Psoas muscle (tissue), 8 donors: ENCODE measurements around the gene ZNF236. TPM values are rescaled to one million over a fixed set of nuclear protein-coding genes. Genes with fewer than 3 reads are reported as not detected.

ENCODE experiments used
- ATAC-seq, 4 donors: fragments of 200-7000 bp; cut with Tn5 transposase; one replicate each; pipeline ENCODE4 v1.9.1; 2020; ENCODE audit warnings: moderate library complexity in 3 of 4, mild to moderate bottlenecking in 2 of 4
- DNase-seq, 2 donors: peaks; one replicate each; pipeline ENCODE4 v3.0.0-alpha.2; 2020
- H3K27ac ChIP-seq: fragments of 200-600 bp; one replicate; pipeline ENCODE4 v1.8.0; 2022
- H3K27me3 ChIP-seq, 3 donors: fragments of 200-600 bp in 1 of 3; one replicate each; pipeline versions ENCODE4 v1.6.1 to v1.8.0; 2013 to 2022; ENCODE audit warnings: low read length in 2 of 3, mild to moderate bottlenecking in 2 of 3, moderate library complexity in 1 of 3; ENCODE audit not compliant: insufficient read depth in 3 of 3
- H3K36me3 ChIP-seq, 2 donors: fragments of 200-600 bp in 1 of 2; one replicate each; pipeline versions ENCODE4 v1.6.1 to v1.8.0; 2013 to 2022; ENCODE audit warnings: low read depth in 1 of 2, mild to moderate bottlenecking in 1 of 2, moderate library complexity in 1 of 2; ENCODE audit not compliant: insufficient read depth in 1 of 2
- H3K4me1 ChIP-seq: fragments of 200-600 bp; one replicate; pipeline ENCODE4 v1.8.0; 2022
- H3K4me3 ChIP-seq: fragments of 200-600 bp; one replicate; pipeline ENCODE4 v1.8.0; 2022; ENCODE audit warnings: mild to moderate bottlenecking
- H3K9me3 ChIP-seq: fragments of 200-600 bp; one replicate; pipeline ENCODE4 v1.8.0; 2022
- WGBS, 3 donors: extraction: QIAGEN DNeasy Blood & Tissue Kit; methylation state at CpG; one replicate each; pipeline versions ENCODE4 v1.1.6 to v1.1.7; 2013; 5-methylcytosine and 5-hydroxymethylcytosine counted together
- intact Hi-C, 2 donors: fragments of 100-400 bp; cut with DNase I; formaldehyde crosslinking; loops; one replicate each; pipeline versions ENCODE4 v1.11.0 to v1.14.2; 2022
- polyA plus RNA-seq, 3 donors: library from polyadenylated mRNA; stranded (reverse); fragments of 200-250 nt; gene quantifications; one replicate each; pipeline ENCODE4 v1.2.3, GENCODE V29; 2013
- total RNA-seq, 4 donors: library from RNA; stranded (reverse); fragmentation: NEBNext Ultra II Directional in 2 of 4; extraction: Animal tissue kit (Norgen Biotek cat#: 25700) in 2 of 4; gene quantifications; one replicate each; pipeline versions ENCODE4 v1.2.1 to v1.2.4, GENCODE V29; 2021 to 2023
- TF ChIP-seq, protein P1 (sequence below): fragments of 200-600 bp; IDR thresholded peaks from one replicate; pipeline ENCODE4 v1.8.0; 2022; ENCODE audit warnings: antibody characterized with exemption
- donor health status: healthy with polysubstance abuse.
- donor health status: DM: no; HTN: no; CAD: no; lungs with moderate emphysema.
- donor health status: Bipolar disorder and iron deficiency.
- donor health status: healthy.
- donor health status: DM: yes; HTN: yes; CAD: no.
- donor health status: DM: no; HTN: no; CAD: no.
- donor health status: DM: no; HTN: no; CAD: no.
- donor health status: DM: yes; HTN: yes; CAD: no.

ZNF236 gene
- total and polyA plus RNA-seq, 7 donors: 0.76 to 9.4 (median 7.5) TPM

DNA sequence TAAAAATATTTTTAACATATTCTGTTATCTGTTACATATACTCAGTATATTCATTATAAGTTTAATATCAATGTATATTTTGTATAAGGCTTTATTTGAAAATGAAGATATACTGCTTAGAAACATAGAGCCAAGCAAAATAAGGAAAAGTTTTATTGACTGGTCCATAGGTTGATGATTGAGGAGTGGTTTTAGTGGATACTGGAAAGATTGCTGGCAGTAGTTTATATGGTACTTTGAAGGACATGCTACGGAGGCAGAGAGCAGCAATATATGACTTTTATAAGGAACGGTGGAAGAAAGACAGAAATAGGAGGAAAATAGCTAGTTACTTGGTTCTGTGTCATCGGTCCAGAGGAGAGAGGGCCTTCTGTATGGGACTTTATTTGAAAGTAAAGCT is 92.4 kb downstream of the ZNF236 start:
- ATAC-seq (no peak), DNase-seq (no peak)
- WGBS, 3 donors: 63 to 92% (median 75%) methylated on average over 3 of the region's 3 CpGs
- no peaks in the 10 kb centered on the region for H3K9me3 ChIP-seq
- no peaks in the 10 kb centered on the region for H3K4me1 ChIP-seq
- H3K36me3 ChIP-seq: peaks cover 6 to 100% of the 10 kb centered on the region in 2 donors
- intact Hi-C loops: no loop called here
- no peak overlapping the region for H3K4me3 ChIP-seq
- TF ChIP-seq, protein P1, sequence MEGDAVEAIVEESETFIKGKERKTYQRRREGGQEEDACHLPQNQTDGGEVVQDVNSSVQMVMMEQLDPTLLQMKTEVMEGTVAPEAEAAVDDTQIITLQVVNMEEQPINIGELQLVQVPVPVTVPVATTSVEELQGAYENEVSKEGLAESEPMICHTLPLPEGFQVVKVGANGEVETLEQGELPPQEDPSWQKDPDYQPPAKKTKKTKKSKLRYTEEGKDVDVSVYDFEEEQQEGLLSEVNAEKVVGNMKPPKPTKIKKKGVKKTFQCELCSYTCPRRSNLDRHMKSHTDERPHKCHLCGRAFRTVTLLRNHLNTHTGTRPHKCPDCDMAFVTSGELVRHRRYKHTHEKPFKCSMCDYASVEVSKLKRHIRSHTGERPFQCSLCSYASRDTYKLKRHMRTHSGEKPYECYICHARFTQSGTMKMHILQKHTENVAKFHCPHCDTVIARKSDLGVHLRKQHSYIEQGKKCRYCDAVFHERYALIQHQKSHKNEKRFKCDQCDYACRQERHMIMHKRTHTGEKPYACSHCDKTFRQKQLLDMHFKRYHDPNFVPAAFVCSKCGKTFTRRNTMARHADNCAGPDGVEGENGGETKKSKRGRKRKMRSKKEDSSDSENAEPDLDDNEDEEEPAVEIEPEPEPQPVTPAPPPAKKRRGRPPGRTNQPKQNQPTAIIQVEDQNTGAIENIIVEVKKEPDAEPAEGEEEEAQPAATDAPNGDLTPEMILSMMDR: no peak
- H3K27me3 ChIP-seq: no peaks in the 10 kb centered on the region
- no peak overlapping the region for H3K27ac ChIP-seq

DNA sequence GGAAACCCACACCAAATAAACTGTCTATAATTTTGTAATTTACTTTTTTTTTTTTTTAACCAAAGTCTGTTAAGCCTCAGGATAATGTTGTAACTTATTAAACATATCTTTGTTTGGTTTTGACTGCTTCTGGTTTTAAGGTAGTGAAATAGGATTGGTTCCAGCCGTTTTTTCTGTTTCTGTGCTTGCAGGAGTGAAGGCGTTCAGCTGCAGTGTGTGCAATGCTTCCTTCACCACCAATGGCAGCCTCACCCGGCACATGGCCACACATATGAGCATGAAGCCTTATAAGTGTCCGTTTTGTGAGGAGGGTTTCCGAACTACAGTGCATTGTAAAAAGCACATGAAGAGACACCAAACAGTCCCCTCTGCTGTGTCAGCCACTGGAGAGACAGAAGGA is 93.1 kb downstream of the ZNF236 start:
- Histone ChIP-seq H3K36me3 (peaks cover 6 to 100% of the 10 kb centered on the region in 2 donors), H3K4me1 (no peaks in the 10 kb centered on the region), H3K27ac (no peak overlapping the region), H3K9me3 (no peaks in the 10 kb centered on the region), H3K27me3 (no peaks in the 10 kb centered on the region), H3K4me3 (no peak overlapping the region)
- DNase-seq: no peak
- 73 to 88% (median 74%) methylated on average over 5 of the region's 5 CpGs for WGBS, 3 donors
- TF ChIP-seq, protein P1: no peak
- ATAC-seq: no peak
- intact Hi-C loops: no loop called here

DNA sequence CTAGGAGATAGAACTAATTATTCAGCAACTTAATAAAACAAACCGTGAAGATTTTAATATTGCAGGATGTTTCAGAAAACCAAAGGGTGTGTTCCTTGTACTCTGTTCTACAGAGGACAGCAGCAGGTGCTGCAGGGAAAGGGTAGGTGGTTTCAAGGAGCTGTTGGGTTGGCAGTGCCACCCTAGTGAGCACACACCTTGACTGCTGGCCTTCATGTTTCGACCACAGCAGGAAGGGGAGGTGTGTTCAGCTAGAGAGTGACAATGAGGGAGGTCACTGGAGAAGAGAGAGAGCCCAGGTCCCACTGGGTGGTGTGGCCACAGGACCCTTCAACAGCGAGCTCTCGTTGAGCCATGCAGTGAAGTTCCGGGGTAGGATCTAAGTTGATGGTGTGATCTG is 98.6 kb downstream of the ZNF236 start:
- Histone ChIP-seq H3K9me3 (no peaks in the 10 kb centered on the region), H3K4me1 (no peaks in the 10 kb centered on the region), H3K36me3 (peaks cover 0 to 88% of the 10 kb centered on the region in 2 donors), H3K27me3 (no peaks in the 10 kb centered on the region), H3K27ac (no peak overlapping the region), H3K4me3 (no peak overlapping the region)
- DNase-seq: no peak
- ATAC-seq: peak in 1 of 4 donors; percentile 5
- TF ChIP-seq, protein P1: no peak
- WGBS, 3 donors: 90 to 91% (median 90%) methylated on average over 5 of the region's 5 CpGs
- intact Hi-C loops: loop anchor here in 1 of 2 donors (10.0 kb wide), 1 partner anchor 294 kb away; no protein-coding TSS in a partner anchor

DNA sequence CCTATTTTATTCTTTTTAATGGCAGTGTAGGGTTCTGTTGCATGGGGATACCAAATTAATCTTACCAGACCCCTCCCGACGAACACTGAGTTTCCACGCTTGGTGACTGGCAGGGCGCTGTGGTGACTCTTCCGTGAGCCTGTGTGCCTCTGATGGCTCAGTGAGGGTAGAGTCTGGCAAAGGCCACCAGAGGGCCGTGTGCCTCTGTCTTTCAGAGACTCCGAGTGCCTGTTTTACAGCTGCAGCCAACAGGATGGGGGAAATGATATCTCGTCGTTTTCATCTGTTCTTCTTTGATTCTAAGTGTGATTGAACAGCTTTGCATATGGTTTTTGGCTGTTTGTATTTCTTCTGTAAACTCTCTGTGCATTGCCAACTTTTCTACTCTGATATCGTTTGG is 99.8 kb downstream of the ZNF236 start:
- intact Hi-C loops: loop anchor here in 1 of 2 donors (1.0 to 10.0 kb wide), 2 partner anchors 61 to 293 kb away; no protein-coding TSS in a partner anchor
- Histone ChIP-seq H3K9me3 (no peaks in the 10 kb centered on the region), H3K4me3 (no peak overlapping the region), H3K36me3 (peaks cover 0 to 87% of the 10 kb centered on the region in 2 donors), H3K27ac (no peak overlapping the region), H3K27me3 (no peaks in the 10 kb centered on the region), H3K4me1 (peaks cover under 1% of the 10 kb centered on the region)
- DNase-seq: peak; percentile 32 to 72
- TF ChIP-seq, protein P1: peak; percentile 55
- ATAC-seq: peak; percentile 83 to 92 (median 90)
- whole genome bisulfite sequencing, 3 donors: 37 to 46% (median 43%) methylated on average over 10 of the region's 10 CpGs
